Stimulated activated CD4-positive, alpha-beta T cell treated with anti-CD3 and anti-CD28 coated beads, Interleukin-12 subunit alpha, Interleukin-12 subunit beta, amount 100 ng/mL, for 48 hours (primary cell): ENCODE results near the gene SLC46A1.

ENCODE experiments used
- DNase-seq, 3 donors: peaks; one replicate each; pipeline ENCODE4 v3.0.0-alpha.2; 2020; ENCODE audit warnings: low read depth in 2 of 3, low spot score in 1 of 3

SLC46A1 gene

GRCh38 chr17:28404461-28404811, 1.6 kb downstream of the SLC46A1 start:
- no peak for DNase-seq

GRCh38 chr17:28404007-28404406, 2.0 kb downstream of the SLC46A1 start:
- no peak for DNase-seq

- DNase-seq: no peak
These were observed 3.2 kb downstream of the SLC46A1 start for GRCh38 chr17:28402844-28403243.

- DNase-seq: no peak
These were observed 3.8 kb downstream of the SLC46A1 start for GRCh38 chr17:28402224-28402630.

GRCh38 chr17:28399808-28400207, 6.2 kb downstream of the SLC46A1 start:
- no peak for DNase-seq

- no peak for DNase-seq
These were observed 7.6 kb downstream of the SLC46A1 start for GRCh38 chr17:28398280-28398981.

- no peak for DNase-seq
These were observed 8.2 kb downstream of the SLC46A1 start for GRCh38 chr17:28397687-28398279.

GRCh38 chr17:28397275-28397674, 8.7 kb downstream of the SLC46A1 start:
- DNase-seq: no peak

GRCh38 chr17:28396635-28397239, 9.3 kb downstream of the SLC46A1 start:
- DNase-seq: no peak

GRCh38 chr17:28395968-28396367, 10.0 kb downstream of the SLC46A1 start:
- DNase-seq: no peak

GRCh38 chr17:28395426-28395825, 10.6 kb downstream of the SLC46A1 start:
- no peak for DNase-seq

- DNase-seq: no peak
These were observed 11.5 kb downstream of the SLC46A1 start for GRCh38 chr17:28394337-28395116.

- no peak for DNase-seq
These were observed 13.5 kb downstream of the SLC46A1 start for GRCh38 chr17:28392491-28392890.

- no peak for DNase-seq
These were observed 14.6 kb downstream of the SLC46A1 start for GRCh38 chr17:28391401-28391800.

- DNase-seq: no peak
These were observed 15.0 kb downstream of the SLC46A1 start for GRCh38 chr17:28390984-28391383.

- DNase-seq: no peak
These were observed 15.4 kb downstream of the SLC46A1 start for GRCh38 chr17:28390563-28390962.

- DNase-seq: no peak
These were observed 15.9 kb downstream of the SLC46A1 start for GRCh38 chr17:28390141-28390540.

- no peak for DNase-seq
These were observed 17.9 kb downstream of the SLC46A1 start for GRCh38 chr17:28388106-28388505.

- DNase-seq: no peak
These were observed 19.6 kb downstream of the SLC46A1 start for GRCh38 chr17:28386391-28386790.

GRCh38 chr17:28385406-28385805, 20.6 kb downstream of the SLC46A1 start:
- DNase-seq: no peak

- no peak for DNase-seq
These were observed 21.0 kb downstream of the SLC46A1 start for GRCh38 chr17:28385037-28385400.
